HCT116 (cell line): ENCODE results near the gene ATP10B. TPM values are rescaled to one million over a fixed set of nuclear protein-coding genes. Genes with fewer than 3 reads are reported as not detected.

Experiments used
- ATAC-seq: fragments of 200-7000 bp; cut with Tn5 transposase; 2 replicates; pipeline ENCODE4 v1.9.1; 2020; ENCODE audit warnings: mild to moderate bottlenecking, moderate library complexity
- BruUV-seq: library from RNA; stranded (reverse); fragments of 400-500 nt; replicated peaks from 2 replicates; lab custom pipeline; 2021; lab: Mats Ljungman, UMichigan
- CTCF ChIA-PET: fragments of 300-600 bp; sonication (Branson Sonifier 250); formaldehyde crosslinking; loops from one replicate; lab custom pipeline; 2021; ENCODE audit warnings: antibody characterized with exemption; lab: Charles Lee
- POLR2A ChIA-PET: fragments of 300-600, 350-600 bp; sonication (Branson Sonifier 250); formaldehyde crosslinking; loops from one replicate; lab custom pipeline; 2021; ENCODE audit warnings: antibody characterized with exemption; lab: Charles Lee
- RAD21 ChIA-PET, 2 experiments: fragments of 300-600 bp; sonication (Branson Sonifier 250); formaldehyde crosslinking; loops; one replicate each; lab custom pipeline; 2023; ENCODE audit warnings: low total read pairs in 2 of 2; ENCODE audit not compliant: uncharacterized antibody in 2 of 2, unreplicated experiment in 2 of 2, low non-redundant PET in 1 of 2; lab: Charles Lee
- DNase-seq: peaks from one replicate; pipeline ENCODE4 v3.0.0-alpha.2; 2010; ENCODE audit warnings: low read depth, low spot score
- H2AFZ ChIP-seq: fragments of 200-600 bp; shearing (Covaris generic), sonication (generic); 2 replicates; pipeline ENCODE4 v1.6.1; 2017; ENCODE audit warnings: low read depth, mixed run types, mixed read lengths, antibody characterized with exemption, low read length; ENCODE audit not compliant: poor library complexity, severe bottlenecking
- H3K27ac ChIP-seq: 2 replicates; pipeline ENCODE4 v1.5.1; 2012; ENCODE audit warnings: low read depth, low read length
- H3K27me3 ChIP-seq: fragments of 200-600 bp; sonication (generic); 2 replicates; pipeline ENCODE4 v1.6.1; 2016; ENCODE audit warnings: mixed run types, low read length, mixed read lengths; ENCODE audit not compliant: insufficient read depth
- H3K36me3 ChIP-seq, 2 experiments: fragments of 200-500 bp in 1 of 2; fragments of 200-600 bp in 1 of 2; sonication (Bioruptor generic) in 1 of 2; sonication (generic) in 1 of 2; 2 replicates each; pipeline versions ENCODE4 v1.5.1 to v1.6.1; 2014 to 2016; ENCODE audit warnings: low read length in 2 of 2, inconsistent platforms in 1 of 2, mixed read lengths in 1 of 2, mixed run types in 1 of 2; ENCODE audit not compliant: insufficient read depth in 2 of 2, control insufficient read depth in 1 of 2
- H3K4me1 ChIP-seq, 2 experiments: fragments of 200-600 bp in 1 of 2; sonication (generic) in 1 of 2; 2 replicates each; pipeline versions ENCODE4 v1.5.1 to v1.6.1; 2012 to 2017; ENCODE audit warnings: low read length in 2 of 2, inconsistent platforms in 1 of 2, mild to moderate bottlenecking in 1 of 2, mixed read lengths in 1 of 2, mixed run types in 1 of 2, moderate library complexity in 1 of 2; ENCODE audit not compliant: insufficient read depth in 2 of 2, control insufficient read depth in 1 of 2
- H3K4me2 ChIP-seq: fragments of 200-600 bp; sonication (generic); 2 replicates; pipeline ENCODE4 v1.6.1; 2017; ENCODE audit warnings: mixed run types, low read length, mixed read lengths
- H3K4me3 ChIP-seq, 2 experiments: fragments of 200-600 bp in 1 of 2; sonication (generic) in 1 of 2; replicated peaks in 1 of 2; 2 replicates each; pipeline ENCODE4 v1.5.1; 2011 to 2016; ENCODE audit warnings: low read length in 2 of 2, control low read depth in 1 of 2, low read depth in 1 of 2, mild to moderate bottlenecking in 1 of 2, mixed read lengths in 1 of 2, mixed run types in 1 of 2
- H3K79me2 ChIP-seq: fragments of 200-600 bp; sonication (generic); 2 replicates; pipeline ENCODE4 v1.6.1; 2017; ENCODE audit warnings: mild to moderate bottlenecking, mixed run types, low read length, moderate library complexity, mixed read lengths; ENCODE audit not compliant: insufficient read depth
- H3K9ac ChIP-seq: fragments of 200-600 bp; sonication (generic); 2 replicates; pipeline ENCODE4 v1.6.1; 2016; ENCODE audit warnings: low read length, mixed read lengths
- H3K9me2 ChIP-seq: fragments of 200-600 bp; sonication (generic), shearing (Covaris generic); 2 replicates; pipeline ENCODE4 v1.6.1; 2017; ENCODE audit warnings: mixed run types, mild to moderate bottlenecking, moderate library complexity; ENCODE audit not compliant: insufficient read depth
- H3K9me3 ChIP-seq, 2 experiments: fragments of 200-500 bp in 1 of 2; fragments of 200-600 bp in 1 of 2; sonication (Bioruptor generic) in 1 of 2; sonication (generic) in 1 of 2; 2 replicates each; pipeline ENCODE4 v1.6.1; 2014 to 2017; ENCODE audit warnings: low read length in 2 of 2, mixed read lengths in 2 of 2, inconsistent platforms in 1 of 2, low read depth in 1 of 2, mild to moderate bottlenecking in 1 of 2, mixed run types in 1 of 2, moderate library complexity in 1 of 2; ENCODE audit not compliant: control insufficient read depth in 1 of 2, insufficient read depth in 1 of 2
- H4K20me1 ChIP-seq: fragments of 200-600 bp; sonication (generic), shearing (Covaris generic); 2 replicates; pipeline ENCODE4 v1.6.1; 2017; ENCODE audit warnings: mixed run types, mild to moderate bottlenecking, moderate library complexity; ENCODE audit not compliant: insufficient read depth
- CEBPB ChIP-seq: IDR thresholded peaks from 2 replicates; pipeline ENCODE4 v1.6.1; 2012; ENCODE audit warnings: low read depth
- EGR1 ChIP-seq: IDR thresholded peaks from 2 replicates; pipeline ENCODE4 v1.6.1; 2012; ENCODE audit warnings: low read depth
- ELF1 ChIP-seq: IDR thresholded peaks from 2 replicates; pipeline ENCODE4 v1.6.1; 2012; ENCODE audit warnings: low read depth, borderline replicate concordance
- EZH2 ChIP-seq: fragments of 200-600 bp; sonication (generic); IDR thresholded peaks from 2 replicates; pipeline ENCODE4 v1.6.1; 2017; ENCODE audit warnings: antibody characterized with exemption, mixed run types
- FOSL1 ChIP-seq: IDR thresholded peaks from 2 replicates; pipeline ENCODE4 v1.6.1; 2012; ENCODE audit warnings: low read depth
- JUND ChIP-seq: IDR thresholded peaks from 2 replicates; pipeline ENCODE4 v1.6.1; 2012
- POLR2AphosphoS5 ChIP-seq: IDR thresholded peaks from 2 replicates; pipeline ENCODE4 v1.6.1; 2011; ENCODE audit warnings: mild to moderate bottlenecking, low read depth, low read length, moderate library complexity
- RAD21 ChIP-seq: IDR thresholded peaks from 2 replicates; pipeline ENCODE4 v1.6.1; 2012; ENCODE audit warnings: low read depth, mild to moderate bottlenecking
- SIN3A ChIP-seq: IDR thresholded peaks from 2 replicates; pipeline ENCODE4 v1.6.1; 2012; ENCODE audit warnings: low read depth
- SP1 ChIP-seq: IDR thresholded peaks from 2 replicates; pipeline ENCODE4 v1.6.1; 2012; ENCODE audit warnings: low read depth
- SRF ChIP-seq: IDR thresholded peaks from 2 replicates; pipeline ENCODE4 v1.6.1; 2012; ENCODE audit warnings: low read depth
- TCF7L2 ChIP-seq: IDR thresholded peaks from 2 replicates; pipeline ENCODE4 v1.7.0; 2011; ENCODE audit warnings: borderline replicate concordance, inconsistent platforms; ENCODE audit not compliant: insufficient read depth, insufficient read length; ENCODE audit errors: extremely low read depth
- ZFX ChIP-seq: fragments of 450-650 bp; IDR thresholded peaks from 2 replicates; pipeline ENCODE4 v1.6.1; 2017
- ZNF274 ChIP-seq: fragments of 200-500 bp; sonication (Bioruptor generic); IDR thresholded peaks from 2 replicates; pipeline ENCODE4 v1.6.1; 2014; ENCODE audit warnings: mild to moderate bottlenecking, low read depth, low read length, inconsistent platforms
- intact Hi-C: fragments of 100-400 bp; cut with micrococcal nuclease; formaldehyde crosslinking; loops from 2 replicates; pipeline ENCODE4 v1.10.0; 2022
- total RNA-seq: library from RNA; stranded (reverse); gene quantifications from one replicate; pipeline ENCODE4 v1.2.1, GENCODE V29; 2021; ENCODE audit not compliant: unreplicated experiment
- TF ChIP-seq, protein P1 (sequence below): IDR thresholded peaks from 2 replicates; pipeline ENCODE4 v1.6.1; 2012
- TF ChIP-seq, protein P2 (sequence below), 3 experiments: fragments of 200-600 bp in 1 of 3; sonication (generic) in 1 of 3; IDR thresholded peaks in 2 of 3; conservative IDR thresholded peaks in 1 of 3; 2 replicates each; pipeline ENCODE4 v1.5.1; 2012 to 2017; ENCODE audit warnings: low read depth in 2 of 3, low read length in 2 of 3, antibody characterized with exemption in 1 of 3, borderline replicate concordance in 1 of 3, control low read depth in 1 of 3, mild to moderate bottlenecking in 1 of 3, mixed read lengths in 1 of 3, mixed run types in 1 of 3, moderate library complexity in 1 of 3; ENCODE audit not compliant: insufficient read depth in 1 of 3
- TF ChIP-seq, protein P3 (sequence below): IDR thresholded peaks from 2 replicates; pipeline ENCODE4 v1.6.1; 2011; ENCODE audit warnings: mild to moderate bottlenecking, low read length, moderate library complexity; ENCODE audit not compliant: insufficient replicate concordance; ENCODE audit errors: extremely low read depth
- TF ChIP-seq, protein P4 (sequence below): IDR thresholded peaks from 2 replicates; pipeline ENCODE4 v1.6.1; 2012; ENCODE audit warnings: low read depth
- TF ChIP-seq, protein P5 (sequence below): IDR thresholded peaks from 2 replicates; pipeline ENCODE4 v1.6.1; 2012

ATP10B gene
- total RNA-seq, 1 experiment from 2014 or later: 0.07 TPM

DNA sequence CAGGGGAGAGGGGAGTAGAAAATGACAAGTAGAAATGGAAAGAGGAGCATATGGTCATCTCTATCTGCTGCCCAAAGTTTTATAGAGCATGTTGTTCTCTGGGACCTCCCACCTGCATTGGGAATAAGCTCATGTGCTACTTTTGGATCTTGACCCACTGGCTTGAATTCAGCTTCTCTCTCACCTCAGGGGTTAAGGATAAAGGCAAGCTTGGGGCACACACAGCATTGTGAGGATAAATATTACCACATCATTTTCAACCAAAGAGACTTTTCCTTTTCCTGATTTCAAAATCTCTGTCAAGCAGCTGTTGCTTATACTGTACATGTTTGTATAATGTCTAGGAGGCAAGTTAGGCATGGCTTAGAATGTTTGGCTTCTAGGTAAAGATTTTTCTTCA is 16.6 kb downstream of the ATP10B start (continued):
- no peak for TF ChIP-seq CEBPB
- TF ChIP-seq RAD21: no peak
- TF ChIP-seq EGR1: no peak
- no peak for TF ChIP-seq TCF7L2
- no peak for TF ChIP-seq SIN3A

DNA sequence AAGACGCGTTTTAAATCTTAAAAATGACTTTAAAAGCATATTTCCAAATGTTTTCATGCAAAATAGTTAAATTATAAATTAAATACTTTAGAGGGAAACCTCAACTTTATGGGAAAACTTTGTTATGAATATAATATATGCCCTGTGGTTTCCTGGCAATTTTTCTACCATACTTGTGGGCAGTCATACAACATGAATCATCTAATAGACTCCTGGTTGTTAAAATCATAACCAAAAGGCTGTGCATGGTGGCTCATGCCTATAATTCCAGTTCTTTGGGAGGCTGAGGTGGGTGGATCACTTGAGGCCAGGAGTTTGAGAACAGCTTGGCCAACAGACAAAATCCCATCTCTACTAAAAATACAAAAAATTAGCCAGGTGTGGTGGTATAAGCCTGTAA is 18.2 kb downstream of the ATP10B start:
- no peaks in the 10 kb centered on the region for H3K36me3 ChIP-seq
- H3K4me1 ChIP-seq: no peaks in the 10 kb centered on the region
- intact Hi-C loops: no loop called here
- no TSS peak for BruUV-seq
- H3K9me3 ChIP-seq: peaks cover 0 to 7% of the 10 kb centered on the region in 2 experiments; a peak in 2 of 4 replicates
- POLR2A ChIA-PET: no interaction called here
- no peak overlapping the region for H3K4me3 ChIP-seq
- H3K79me2 ChIP-seq: no peaks in the 10 kb centered on the region
- no peaks in the 10 kb centered on the region for H3K27me3 ChIP-seq
- CTCF ChIA-PET: no interaction called here
- H3K4me2 ChIP-seq: no peak overlapping the region
- DNase-seq: no peak
- no peak for ATAC-seq
- H3K9me2 ChIP-seq: no peaks in the 10 kb centered on the region
- H3K27ac ChIP-seq: no peak overlapping the region
- H4K20me1 ChIP-seq: no peaks in the 10 kb centered on the region
- RAD21 ChIA-PET: no interaction called here
- H3K9ac ChIP-seq: no peak overlapping the region
- TF ChIP-seq EZH2 (no peak), TCF7L2 (no peak), JUND (no peak), ZNF274 (no peak), POLR2AphosphoS5 (no peak), SRF (no peak), RAD21 (no peak), ZFX (no peak), CEBPB (no peak), SP1 (no peak), ELF1 (no peak), FOSL1 (no peak)
- TF ChIP-seq, protein P1, sequence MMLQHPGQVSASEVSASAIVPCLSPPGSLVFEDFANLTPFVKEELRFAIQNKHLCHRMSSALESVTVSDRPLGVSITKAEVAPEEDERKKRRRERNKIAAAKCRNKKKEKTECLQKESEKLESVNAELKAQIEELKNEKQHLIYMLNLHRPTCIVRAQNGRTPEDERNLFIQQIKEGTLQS: no peak
- TF ChIP-seq, protein P2, sequence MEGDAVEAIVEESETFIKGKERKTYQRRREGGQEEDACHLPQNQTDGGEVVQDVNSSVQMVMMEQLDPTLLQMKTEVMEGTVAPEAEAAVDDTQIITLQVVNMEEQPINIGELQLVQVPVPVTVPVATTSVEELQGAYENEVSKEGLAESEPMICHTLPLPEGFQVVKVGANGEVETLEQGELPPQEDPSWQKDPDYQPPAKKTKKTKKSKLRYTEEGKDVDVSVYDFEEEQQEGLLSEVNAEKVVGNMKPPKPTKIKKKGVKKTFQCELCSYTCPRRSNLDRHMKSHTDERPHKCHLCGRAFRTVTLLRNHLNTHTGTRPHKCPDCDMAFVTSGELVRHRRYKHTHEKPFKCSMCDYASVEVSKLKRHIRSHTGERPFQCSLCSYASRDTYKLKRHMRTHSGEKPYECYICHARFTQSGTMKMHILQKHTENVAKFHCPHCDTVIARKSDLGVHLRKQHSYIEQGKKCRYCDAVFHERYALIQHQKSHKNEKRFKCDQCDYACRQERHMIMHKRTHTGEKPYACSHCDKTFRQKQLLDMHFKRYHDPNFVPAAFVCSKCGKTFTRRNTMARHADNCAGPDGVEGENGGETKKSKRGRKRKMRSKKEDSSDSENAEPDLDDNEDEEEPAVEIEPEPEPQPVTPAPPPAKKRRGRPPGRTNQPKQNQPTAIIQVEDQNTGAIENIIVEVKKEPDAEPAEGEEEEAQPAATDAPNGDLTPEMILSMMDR (IDR thresholded peaks at IDR 0.05 in 2 of 3, conservative IDR thresholded peaks at IDR 0.05 in 1 of 3; ENCODE audit: borderline replicate concordance in 1 of 3, insufficient read depth in 1 of 3, low read depth in 2 of 3, low read length in 2 of 3): no peak
- TF ChIP-seq, protein P3, sequence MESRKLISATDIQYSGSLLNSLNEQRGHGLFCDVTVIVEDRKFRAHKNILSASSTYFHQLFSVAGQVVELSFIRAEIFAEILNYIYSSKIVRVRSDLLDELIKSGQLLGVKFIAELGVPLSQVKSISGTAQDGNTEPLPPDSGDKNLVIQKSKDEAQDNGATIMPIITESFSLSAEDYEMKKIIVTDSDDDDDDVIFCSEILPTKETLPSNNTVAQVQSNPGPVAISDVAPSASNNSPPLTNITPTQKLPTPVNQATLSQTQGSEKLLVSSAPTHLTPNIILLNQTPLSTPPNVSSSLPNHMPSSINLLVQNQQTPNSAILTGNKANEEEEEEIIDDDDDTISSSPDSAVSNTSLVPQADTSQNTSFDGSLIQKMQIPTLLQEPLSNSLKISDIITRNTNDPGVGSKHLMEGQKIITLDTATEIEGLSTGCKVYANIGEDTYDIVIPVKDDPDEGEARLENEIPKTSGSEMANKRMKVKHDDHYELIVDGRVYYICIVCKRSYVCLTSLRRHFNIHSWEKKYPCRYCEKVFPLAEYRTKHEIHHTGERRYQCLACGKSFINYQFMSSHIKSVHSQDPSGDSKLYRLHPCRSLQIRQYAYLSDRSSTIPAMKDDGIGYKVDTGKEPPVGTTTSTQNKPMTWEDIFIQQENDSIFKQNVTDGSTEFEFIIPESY: no peak
- TF ChIP-seq, protein P4, sequence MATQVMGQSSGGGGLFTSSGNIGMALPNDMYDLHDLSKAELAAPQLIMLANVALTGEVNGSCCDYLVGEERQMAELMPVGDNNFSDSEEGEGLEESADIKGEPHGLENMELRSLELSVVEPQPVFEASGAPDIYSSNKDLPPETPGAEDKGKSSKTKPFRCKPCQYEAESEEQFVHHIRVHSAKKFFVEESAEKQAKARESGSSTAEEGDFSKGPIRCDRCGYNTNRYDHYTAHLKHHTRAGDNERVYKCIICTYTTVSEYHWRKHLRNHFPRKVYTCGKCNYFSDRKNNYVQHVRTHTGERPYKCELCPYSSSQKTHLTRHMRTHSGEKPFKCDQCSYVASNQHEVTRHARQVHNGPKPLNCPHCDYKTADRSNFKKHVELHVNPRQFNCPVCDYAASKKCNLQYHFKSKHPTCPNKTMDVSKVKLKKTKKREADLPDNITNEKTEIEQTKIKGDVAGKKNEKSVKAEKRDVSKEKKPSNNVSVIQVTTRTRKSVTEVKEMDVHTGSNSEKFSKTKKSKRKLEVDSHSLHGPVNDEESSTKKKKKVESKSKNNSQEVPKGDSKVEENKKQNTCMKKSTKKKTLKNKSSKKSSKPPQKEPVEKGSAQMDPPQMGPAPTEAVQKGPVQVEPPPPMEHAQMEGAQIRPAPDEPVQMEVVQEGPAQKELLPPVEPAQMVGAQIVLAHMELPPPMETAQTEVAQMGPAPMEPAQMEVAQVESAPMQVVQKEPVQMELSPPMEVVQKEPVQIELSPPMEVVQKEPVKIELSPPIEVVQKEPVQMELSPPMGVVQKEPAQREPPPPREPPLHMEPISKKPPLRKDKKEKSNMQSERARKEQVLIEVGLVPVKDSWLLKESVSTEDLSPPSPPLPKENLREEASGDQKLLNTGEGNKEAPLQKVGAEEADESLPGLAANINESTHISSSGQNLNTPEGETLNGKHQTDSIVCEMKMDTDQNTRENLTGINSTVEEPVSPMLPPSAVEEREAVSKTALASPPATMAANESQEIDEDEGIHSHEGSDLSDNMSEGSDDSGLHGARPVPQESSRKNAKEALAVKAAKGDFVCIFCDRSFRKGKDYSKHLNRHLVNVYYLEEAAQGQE: no peak
- TF ChIP-seq, protein P5, sequence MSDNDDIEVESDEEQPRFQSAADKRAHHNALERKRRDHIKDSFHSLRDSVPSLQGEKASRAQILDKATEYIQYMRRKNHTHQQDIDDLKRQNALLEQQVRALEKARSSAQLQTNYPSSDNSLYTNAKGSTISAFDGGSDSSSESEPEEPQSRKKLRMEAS: no peak
- TF ChIP-seq, all 23 proteins: peak for 0
- no peak overlapping the region for H2AFZ ChIP-seq
